Measurements from ENCODE around the gene RAPGEF2. TPM values are rescaled to one million over a fixed set of nuclear protein-coding genes. Genes with fewer than 3 reads are reported as not detected.

Gene RAPGEF2
- total RNA-seq, 1 experiment from 2014 or later, result 37.1 TPM

GRCh38 chr4:159134429-159134828 lies 31.6 kb downstream of the RAPGEF2 start:
- H3T11ph ChIP-seq (ENCODE audit: low read length), result no peak overlapping the region
- H3K18ac ChIP-seq (ENCODE audit: insufficient read length, low read depth, low read length), result no peak overlapping the region
- no peak overlapping the region for H3K27ac ChIP-seq (ENCODE audit: insufficient read length, low read depth, low read length)
- no peak for TF ChIP-seq CTCF (conservative IDR thresholded peaks at IDR 0.05)
- H2BK12ac ChIP-seq (ENCODE audit: insufficient read length, low read depth, low read length), result no peak overlapping the region
- H3K14ac ChIP-seq (ENCODE audit: insufficient read depth, low read length), result no peak overlapping the region
- H3K9ac ChIP-seq (ENCODE audit: extremely low read depth, insufficient read length, low read length), result no peak overlapping the region
- no peak overlapping the region for H2AFZ ChIP-seq (ENCODE audit: low read length)
- H4K20me1 ChIP-seq (ENCODE audit: control insufficient read depth, insufficient read depth, insufficient read length), result no peaks in the 10 kb centered on the region
- no peak overlapping the region for H3K23ac ChIP-seq (ENCODE audit: insufficient read length, low read depth, low read length)
- H3K79me1 ChIP-seq (ENCODE audit: insufficient read depth, low read depth, low read length, poor library complexity, severe bottlenecking), result peaks cover 4% of the 10 kb centered on the region
- H2BK15ac ChIP-seq (ENCODE audit: low read depth, low read length), result no peak overlapping the region
- H3K56ac ChIP-seq (ENCODE audit: insufficient read length, low read depth, low read length), result no peak overlapping the region
- peaks cover 7% of the 10 kb centered on the region; the same call in 1 of the 2 replicates for H3K4me1 ChIP-seq (ENCODE audit: insufficient read depth, low read length)
- DNase-seq, result no peak
- H3K23me2 ChIP-seq (ENCODE audit: insufficient read length, low read depth, low read length, poor library complexity, severe bottlenecking), result no peaks in the 10 kb centered on the region
- no peak overlapping the region for H4K8ac ChIP-seq (replicated peaks; ENCODE audit: insufficient read length, low read depth, low read length)
- no peak overlapping the region for H3K4me2 ChIP-seq (ENCODE audit: insufficient read depth, insufficient read length, low read length)
- H2AK5ac ChIP-seq (ENCODE audit: insufficient read length, low read length), result no peak overlapping the region
- no CpG with 5 or more reads among the region's 2 CpGs for WGBS (ENCODE audit: extremely low coverage, insufficient read length, low lambda C conversion rate)
- no peak overlapping the region for H3K27ac Mint-ChIP-seq
- H3K27me3 Mint-ChIP-seq (ENCODE audit: low read depth), result no peaks in the 10 kb centered on the region
- H2BK120ac ChIP-seq (ENCODE audit: low read depth, low read length, poor library complexity, severe bottlenecking), result no peak overlapping the region
- H3K9me3 Mint-ChIP-seq, result no peaks in the 10 kb centered on the region
- no peaks in the 10 kb centered on the region for H3K27me3 ChIP-seq (ENCODE audit: insufficient read depth, low read length)
- no peak overlapping the region for H3K4ac ChIP-seq (ENCODE audit: low read depth, low read length)
- no peaks in the 10 kb centered on the region for H3K9me3 ChIP-seq (ENCODE audit: control insufficient read depth, low read depth, low read length)
- H2BK20ac ChIP-seq (ENCODE audit: low read depth, low read length, poor library complexity, severe bottlenecking), result no peak overlapping the region
- no peak overlapping the region for H4K91ac ChIP-seq (ENCODE audit: insufficient read length, low read depth, low read length)
- no peak overlapping the region for H2BK5ac ChIP-seq (ENCODE audit: insufficient read length, low read length)
- H4K5ac ChIP-seq (ENCODE audit: insufficient read length, low read depth, low read length), result no peak overlapping the region
- H3K79me2 ChIP-seq (ENCODE audit: insufficient read depth, low read length), result no peaks in the 10 kb centered on the region; the same call in 1 of the 2 replicates
- peaks cover 0 to 2% (median 2%) of the 10 kb centered on the region in 3 experiments; a peak in 1 of 7 replicates for H3K36me3 Mint-ChIP-seq (ENCODE audit: insufficient read depth in 1 of 3, low read depth in 3 of 3)
- peaks cover 44 to 45% of the 10 kb centered on the region in 2 experiments for H3K4me1 Mint-ChIP-seq
- no peak overlapping the region for H3K4me3 Mint-ChIP-seq
